Keratinocyte (primary cell): ENCODE measurements around the gene RET. TPM values are rescaled to one million over a fixed set of nuclear protein-coding genes. Genes with fewer than 3 reads are reported as not detected.

Experiments
- DNase-seq: peaks from one replicate; pipeline ENCODE4 v3.0.0-alpha.2; 2011; ENCODE audit warnings: low read depth, missing footprints, low spot score
- FAIRE-seq: peaks from 2 replicates; lab custom pipeline; 2011; peaks lifted over from hg19 to GRCh38; lab: Jason Lieb, UNC
- H2AFZ ChIP-seq: 2 replicates; pipeline ENCODE4 v1.6.0; 2012; ENCODE audit warnings: low read length, control low read depth, inconsistent platforms; ENCODE audit not compliant: control insufficient read depth
- H3K27ac ChIP-seq: 2 replicates; pipeline ENCODE4 v1.5.1; 2011; ENCODE audit warnings: low read length; ENCODE audit not compliant: control insufficient read depth, insufficient read depth
- H3K27me3 ChIP-seq: 3 replicates; pipeline ENCODE4 v1.6.0; 2011; ENCODE audit warnings: low read length; ENCODE audit not compliant: control insufficient read depth, insufficient read depth; ENCODE audit errors: extremely low read depth
- H3K36me3 ChIP-seq, 2 experiments: 2 replicates in 1 of 2; 3 replicates in 1 of 2; pipeline ENCODE4 v1.5.1; 2011; ENCODE audit warnings: low read length in 2 of 2, mild to moderate bottlenecking in 1 of 2; ENCODE audit not compliant: control insufficient read depth in 2 of 2, insufficient read depth in 2 of 2; ENCODE audit errors: extremely low read depth in 1 of 2
- H3K4me1 ChIP-seq: 3 replicates; pipeline ENCODE4 v1.5.1; 2011; ENCODE audit warnings: low read length; ENCODE audit not compliant: control insufficient read depth, insufficient read depth; ENCODE audit errors: extremely low read depth
- H3K4me2 ChIP-seq: 3 replicates; pipeline ENCODE4 v1.6.0; 2011; ENCODE audit warnings: low read depth, low read length; ENCODE audit not compliant: control insufficient read depth, insufficient read depth; ENCODE audit errors: extremely low read depth
- H3K4me3 ChIP-seq, 3 experiments: fragments of 200-600 bp in 1 of 3; sonication (generic) in 1 of 3; 2 replicates in 2 of 3; 3 replicates in 1 of 3; pipeline ENCODE4 v1.5.1; 2011 to 2016; ENCODE audit warnings: low read length in 3 of 3, mild to moderate bottlenecking in 3 of 3, control low read depth in 2 of 3, inconsistent platforms in 1 of 3, low read depth in 1 of 3, mixed read lengths in 1 of 3, mixed run types in 1 of 3, moderate library complexity in 1 of 3; ENCODE audit not compliant: control insufficient read depth in 2 of 3, insufficient read depth in 2 of 3; ENCODE audit errors: extremely low read depth in 1 of 3
- H3K79me2 ChIP-seq: 2 replicates; pipeline ENCODE4 v1.6.0; 2012; ENCODE audit warnings: low read length; ENCODE audit not compliant: control insufficient read depth, insufficient read depth
- H3K9ac ChIP-seq: 3 replicates; pipeline ENCODE4 v1.6.0; 2011; ENCODE audit warnings: low read length; ENCODE audit not compliant: control insufficient read depth, insufficient read depth; ENCODE audit errors: extremely low read depth
- H3K9me1 ChIP-seq: 3 replicates; pipeline ENCODE4 v1.6.0; 2011; ENCODE audit warnings: low read length; ENCODE audit not compliant: control insufficient read depth, insufficient read depth; ENCODE audit errors: extremely low read depth
- H3K9me3 ChIP-seq: 2 replicates; pipeline ENCODE4 v1.5.1; 2012; ENCODE audit warnings: low read depth, low read length; ENCODE audit not compliant: control insufficient read depth
- H4K20me1 ChIP-seq: 3 replicates; pipeline ENCODE4 v1.6.0; 2011; ENCODE audit warnings: low read length; ENCODE audit not compliant: control insufficient read depth, insufficient read depth; ENCODE audit errors: extremely low read depth
- EZH2 ChIP-seq: IDR thresholded peaks from one replicate; pipeline ENCODE4 v1.6.1; 2012; ENCODE audit warnings: inconsistent platforms, mild to moderate bottlenecking, low read length, moderate library complexity
- dilution Hi-C: fragments of 300-500 bp; cut with MboI; formaldehyde crosslinking; loops from one replicate; pipeline ENCODE4 v1.7.0; 2020; ENCODE audit warnings: low sequenced_read_pairs; ENCODE audit not compliant: extremely low pct_ligation_motif_present
- polyA plus RNA-seq, 5 experiments: library from polyadenylated mRNA; depleted of rRNA in 3 of 5; stranded (reverse) in 3 of 5; stranded (forward) in 1 of 5; unstranded in 1 of 5; fragments of >200 nt; gene quantifications; 1 replicate in 1 of 5; 2 replicates in 3 of 5; 3 replicates in 1 of 5; pipeline versions ENCODE4 v1.2.1 to v1.2.3, GENCODE V29; 2011 to 2012; ENCODE audit warnings: missing spikeins in 2 of 5, low read depth in 1 of 5, low replicate concordance in 1 of 5
- TF ChIP-seq, protein P1 (sequence below), 3 experiments: IDR thresholded peaks in 1 of 3; conservative IDR thresholded peaks in 1 of 3; optimal IDR thresholded peaks in 1 of 3; 2 replicates in 2 of 3; 3 replicates in 1 of 3; pipeline versions ENCODE3 to v1.5.1; 2011; ENCODE audit warnings: low read length in 3 of 3, mild to moderate bottlenecking in 3 of 3, moderate library complexity in 2 of 3, control low read depth in 1 of 3, inconsistent platforms in 1 of 3; ENCODE audit not compliant: insufficient read depth in 2 of 3; ENCODE audit errors: extremely low read depth in 1 of 3

Gene RET
- polyA plus RNA-seq, 1 donor (not counting 4 experiments of a cell fraction or from before 2014, with no cell fraction given): 0.21 TPM

GRCh38 chr10:43135064-43135463 is 58.2 kb downstream of the RET start:
- Histone ChIP-seq H3K4me1 (peaks cover 23% of the 10 kb centered on the region), H3K9me3 (no peaks in the 10 kb centered on the region), H3K27ac (no peak overlapping the region), H3K27me3 (no peaks in the 10 kb centered on the region), H3K79me2 (peaks cover 16% of the 10 kb centered on the region), H3K36me3 (no peaks in the 10 kb centered on the region), H4K20me1 (no peaks in the 10 kb centered on the region), H2AFZ (no peak overlapping the region), H3K4me2 (no peak overlapping the region), H3K9ac (no peak overlapping the region), H3K4me3 (no peak overlapping the region), H3K9me1 (no peaks in the 10 kb centered on the region)
- TF ChIP-seq EZH2: no peak
- TF ChIP-seq, protein P1, sequence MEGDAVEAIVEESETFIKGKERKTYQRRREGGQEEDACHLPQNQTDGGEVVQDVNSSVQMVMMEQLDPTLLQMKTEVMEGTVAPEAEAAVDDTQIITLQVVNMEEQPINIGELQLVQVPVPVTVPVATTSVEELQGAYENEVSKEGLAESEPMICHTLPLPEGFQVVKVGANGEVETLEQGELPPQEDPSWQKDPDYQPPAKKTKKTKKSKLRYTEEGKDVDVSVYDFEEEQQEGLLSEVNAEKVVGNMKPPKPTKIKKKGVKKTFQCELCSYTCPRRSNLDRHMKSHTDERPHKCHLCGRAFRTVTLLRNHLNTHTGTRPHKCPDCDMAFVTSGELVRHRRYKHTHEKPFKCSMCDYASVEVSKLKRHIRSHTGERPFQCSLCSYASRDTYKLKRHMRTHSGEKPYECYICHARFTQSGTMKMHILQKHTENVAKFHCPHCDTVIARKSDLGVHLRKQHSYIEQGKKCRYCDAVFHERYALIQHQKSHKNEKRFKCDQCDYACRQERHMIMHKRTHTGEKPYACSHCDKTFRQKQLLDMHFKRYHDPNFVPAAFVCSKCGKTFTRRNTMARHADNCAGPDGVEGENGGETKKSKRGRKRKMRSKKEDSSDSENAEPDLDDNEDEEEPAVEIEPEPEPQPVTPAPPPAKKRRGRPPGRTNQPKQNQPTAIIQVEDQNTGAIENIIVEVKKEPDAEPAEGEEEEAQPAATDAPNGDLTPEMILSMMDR (optimal IDR thresholded peaks at IDR 0.05 in 1 of 3, IDR thresholded peaks at IDR 0.05 in 1 of 3, conservative IDR thresholded peaks at IDR 0.05 in 1 of 3; ENCODE audit: extremely low read depth in 1 of 3, insufficient read depth in 2 of 3, low read length in 3 of 3): no peak
- no peak for DNase-seq
- dilution Hi-C loops: no loop called here
- no peak for FAIRE-seq

DNA sequence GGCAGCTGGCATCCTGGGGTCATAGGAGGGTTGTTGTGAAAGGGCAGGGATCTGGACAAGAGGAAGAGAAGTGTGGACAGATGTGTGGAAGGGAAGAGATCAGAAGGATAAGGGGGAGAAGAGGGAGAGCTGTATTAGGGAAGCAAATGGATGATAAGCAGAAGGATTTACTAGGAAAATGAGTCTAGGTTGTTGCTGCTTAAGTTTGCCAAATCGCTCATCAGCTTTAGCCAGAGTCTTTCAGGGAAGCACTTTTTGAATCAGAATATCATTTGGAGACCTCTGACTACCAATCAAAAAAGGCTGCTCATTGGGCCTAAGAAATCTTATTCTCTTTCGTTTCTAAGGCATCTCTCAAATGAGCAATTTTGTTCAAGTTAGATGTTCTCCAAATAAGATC is 58.8 kb downstream of the RET start:
- FAIRE-seq: no peak
- no peak overlapping the region for H3K4me3 ChIP-seq
- H3K9me3 ChIP-seq: no peaks in the 10 kb centered on the region
- DNase-seq: no peak
- H4K20me1 ChIP-seq: no peaks in the 10 kb centered on the region
- H3K27me3 ChIP-seq: no peaks in the 10 kb centered on the region
- H2AFZ ChIP-seq: no peak overlapping the region
- peaks cover 21% of the 10 kb centered on the region for H3K4me1 ChIP-seq
- no peak overlapping the region for H3K27ac ChIP-seq
- no peaks in the 10 kb centered on the region for H3K9me1 ChIP-seq
- H3K4me2 ChIP-seq: no peak overlapping the region
- dilution Hi-C loops: no loop called here
- no peak overlapping the region for H3K9ac ChIP-seq
- H3K79me2 ChIP-seq: peaks cover 22% of the 10 kb centered on the region
- TF ChIP-seq, protein P1 (optimal IDR thresholded peaks at IDR 0.05 in 1 of 3, IDR thresholded peaks at IDR 0.05 in 1 of 3, conservative IDR thresholded peaks at IDR 0.05 in 1 of 3; ENCODE audit: extremely low read depth in 1 of 3, insufficient read depth in 2 of 3, low read length in 3 of 3): no peak
- TF ChIP-seq EZH2: no peak
- no peaks in the 10 kb centered on the region for H3K36me3 ChIP-seq
